K562 (cell line): ENCODE measurements around the gene ZFP36. TPM values are rescaled to one million over a fixed set of nuclear protein-coding genes. Genes with fewer than 3 reads are reported as not detected.

Experiments used
- ATF1 ChIP-seq, 2 experiments: fragments of 450-650 bp in 1 of 2; IDR thresholded peaks; 2 replicates each; pipeline ENCODE4 v1.6.1; 2016; ENCODE audit warnings: missing compliant biosample characterization in 1 of 2, missing genetic modification characterization in 1 of 2
- CBX1 ChIP-seq: sonication (generic); IDR thresholded peaks from 2 replicates; pipeline ENCODE4 v1.6.1; 2016; ENCODE audit warnings: antibody characterized with exemption, low read depth, mild to moderate bottlenecking
- FOXM1 ChIP-seq, 2 experiments: fragments of 450-650 bp in 1 of 2; sonication (generic) in 1 of 2; formaldehyde crosslinking in 1 of 2; IDR thresholded peaks; 2 replicates each; pipeline versions ENCODE4 v1.6.1 to v1.9.0; 2017 to 2022; ENCODE audit warnings: low read depth in 2 of 2, mild to moderate bottlenecking in 2 of 2, missing genetic modification reagents in 1 of 2, moderate library complexity in 1 of 2
- GTF2E2 ChIP-seq: fragments of 200-800 bp; sonication (Bioruptor generic); IDR thresholded peaks from 2 replicates; pipeline ENCODE4 v1.6.1; 2016; ENCODE audit warnings: missing genetic modification characterization, missing compliant biosample characterization
- HDAC8 ChIP-seq: fragments of 450-650 bp; IDR thresholded peaks from 2 replicates; pipeline ENCODE4 v1.6.1; 2016; ENCODE audit warnings: mild to moderate bottlenecking, missing genetic modification characterization, moderate library complexity, missing compliant biosample characterization
- MEF2A ChIP-seq: IDR thresholded peaks from 2 replicates; pipeline ENCODE4 v1.6.1; 2011; ENCODE audit warnings: low read depth, mild to moderate bottlenecking, low read length, moderate library complexity; ENCODE audit not compliant: control insufficient read depth
- PHB ChIP-seq: fragments of 250-450 bp; sonication (Bioruptor Pico); IDR thresholded peaks from 2 replicates; pipeline ENCODE4 v1.5.0; 2021
- PHF20 ChIP-seq: fragments of 450-650 bp; IDR thresholded peaks from 2 replicates; pipeline ENCODE4 v1.6.1; 2018; ENCODE audit not compliant: partially characterized antibody
- POLR2H ChIP-seq: IDR thresholded peaks from 2 replicates; pipeline ENCODE4 v1.6.1; 2016; ENCODE audit warnings: missing genetic modification characterization, low read depth, mild to moderate bottlenecking, control low read depth, missing compliant biosample characterization, moderate library complexity
- POLR3G ChIP-seq: IDR thresholded peaks from 2 replicates; pipeline ENCODE4 v1.6.1; 2011; ENCODE audit not compliant: insufficient read length, insufficient replicate concordance; ENCODE audit errors: extremely low read depth
- RAD21 ChIP-seq, 2 experiments: fragments of 250-450 bp in 1 of 2; fragments of 450-650 bp in 1 of 2; sonication (Bioruptor Pico) in 1 of 2; formaldehyde crosslinking in 1 of 2; IDR thresholded peaks in 1 of 2; conservative IDR thresholded peaks in 1 of 2; 2 replicates each; pipeline versions ENCODE4 v1.4.0 to v1.8.0; 2020 to 2022; ENCODE audit warnings: mild to moderate bottlenecking in 2 of 2, moderate library complexity in 1 of 2
- SMARCB1 ChIP-seq: IDR thresholded peaks from 2 replicates; pipeline ENCODE4 v1.6.1; 2011; ENCODE audit warnings: improper control_type of control experiment, low read depth; ENCODE audit not compliant: insufficient read length
- TAL1 ChIP-seq: fragments of 450-650 bp; IDR thresholded peaks from 2 replicates; pipeline ENCODE4 v1.6.1; 2016; ENCODE audit warnings: mild to moderate bottlenecking
- TRIM28 ChIP-seq: fragments of 450-650 bp; IDR thresholded peaks from 2 replicates; pipeline ENCODE4 v1.6.1; 2017
- ZNF280A ChIP-seq: fragments of 450-650 bp; IDR thresholded peaks from 2 replicates; pipeline ENCODE4 v1.6.1; 2018; ENCODE audit warnings: mild to moderate bottlenecking, low read depth; ENCODE audit not compliant: partially characterized antibody
- ZNF436 ChIP-seq: fragments of 250-450, 450-650 bp; sonication (Bioruptor Pico); formaldehyde crosslinking; IDR thresholded peaks from 2 replicates; pipeline ENCODE4 v1.7.0; 2020; ENCODE audit warnings: mild to moderate bottlenecking
- ZNF449 ChIP-seq: fragments of 250-450 bp; sonication (Bioruptor Pico); IDR thresholded peaks from 2 replicates; pipeline ENCODE4 v1.8.0; 2022; ENCODE audit warnings: moderate library complexity, mild to moderate bottlenecking, inconsistent platforms
- ZNF507 ChIP-seq: conservative IDR thresholded peaks from 2 replicates; pipeline ENCODE4 v1.6.1; 2017; ENCODE audit warnings: missing genetic modification characterization, missing compliant biosample characterization
- ZNF57 ChIP-seq: fragments of 450-650 bp; formaldehyde crosslinking; IDR thresholded peaks from 2 replicates; pipeline ENCODE4 v1.4.0; 2020; ENCODE audit warnings: mild to moderate bottlenecking, moderate library complexity
- ZNF780A ChIP-seq: fragments of 250-450 bp; sonication (Bioruptor Pico); IDR thresholded peaks from 2 replicates; pipeline ENCODE4 v1.5.0; 2021; ENCODE audit warnings: mild to moderate bottlenecking
- polyA plus RNA-seq, 8 experiments: library from polyadenylated mRNA; depleted of rRNA in 4 of 8; stranded (reverse) in 5 of 8; unstranded in 3 of 8; fragments of >200 nt; fragmentation: Nextera tagmentation in 2 of 8; fragmentation: Illumina TruSeq in 1 of 8; extraction: Ambion mirVana in 2 of 8; extraction: Trizol in 1 of 8; gene quantifications; 2 replicates each; pipeline versions ENCODE4 v1.2.1 to v1.2.3, GENCODE V29; 2011 to 2014; ENCODE audit warnings: inconsistent platforms in 1 of 8, missing spikeins in 1 of 8
- total RNA-seq, 7 experiments: library from RNA; depleted of rRNA in 6 of 7; stranded (reverse); fragments of >200 nt in 6 of 7; fragmentation: Illumina TruSeq in 2 of 7; extraction: Trizol in 2 of 7; gene quantifications; 2 replicates each; pipeline versions ENCODE4 v1.2.1 to v1.2.3, GENCODE V29; 2011 to 2021; ENCODE audit warnings: low replicate concordance in 1 of 7
- TF ChIP-seq, protein P1 (sequence below): fragments of 450-650 bp; IDR thresholded peaks from 2 replicates; pipeline ENCODE4 v1.6.1; 2014; ENCODE audit warnings: low read depth, mild to moderate bottlenecking, moderate library complexity, borderline replicate concordance
- TF ChIP-seq, protein P2 (sequence below): IDR thresholded peaks from 2 replicates; pipeline ENCODE4 v1.6.1; 2016; ENCODE audit warnings: missing genetic modification characterization, missing compliant biosample characterization

The ZFP36 gene
- total and polyA plus RNA-seq, 9 of the 15 experiments (the other 6 are each of a cell fraction or from before 2014, with no cell fraction given) = 1.0 to 20.1 (median 3.5) TPM

GRCh38 chr19:39409208-39410016 is 2.8 kb downstream of the ZFP36 start (continued):
- TF ChIP-seq ZNF280A (no peak), ZNF436 (CRISPR knock-in tag) (no peak), ZNF780A (no peak), TAL1 (no peak), TRIM28 (no peak), CBX1 (0 out of 2 replicates have a peak, but pooled peaks have one; percentile 34), MEF2A (no peak), GTF2E2 (tag) (no peak; the same call in 1 of the 2 replicates), PHF20 (no peak), PHB (no peak), HDAC8 (tag) (no peak), ATF1 (CRISPR knock-in tag; IDR thresholded peaks at IDR 0.05) (no peak), ATF1 (tag; IDR thresholded peaks at IDR 0.05) (peak; percentile 89), RAD21 (CRISPR knock-in tag; conservative IDR thresholded peaks at IDR 0.05 in 1 of 2, IDR thresholded peaks at IDR 0.05 in 1 of 2) (no peak), ZNF449 (CRISPR knock-in tag) (no peak), POLR3G (no peak), FOXM1 (IDR thresholded peaks at IDR 0.05; ENCODE audit: low read depth) (no peak), FOXM1 (CRISPR knock-in tag; IDR thresholded peaks at IDR 0.05; ENCODE audit: low read depth) (no peak), SMARCB1 (no peak), ZNF57 (CRISPR knock-in tag) (no peak), ZNF507 (no peak), POLR2H (tag) (0 out of 2 replicates have a peak, but pooled peaks have one; percentile 33)
- TF ChIP-seq, protein P1, sequence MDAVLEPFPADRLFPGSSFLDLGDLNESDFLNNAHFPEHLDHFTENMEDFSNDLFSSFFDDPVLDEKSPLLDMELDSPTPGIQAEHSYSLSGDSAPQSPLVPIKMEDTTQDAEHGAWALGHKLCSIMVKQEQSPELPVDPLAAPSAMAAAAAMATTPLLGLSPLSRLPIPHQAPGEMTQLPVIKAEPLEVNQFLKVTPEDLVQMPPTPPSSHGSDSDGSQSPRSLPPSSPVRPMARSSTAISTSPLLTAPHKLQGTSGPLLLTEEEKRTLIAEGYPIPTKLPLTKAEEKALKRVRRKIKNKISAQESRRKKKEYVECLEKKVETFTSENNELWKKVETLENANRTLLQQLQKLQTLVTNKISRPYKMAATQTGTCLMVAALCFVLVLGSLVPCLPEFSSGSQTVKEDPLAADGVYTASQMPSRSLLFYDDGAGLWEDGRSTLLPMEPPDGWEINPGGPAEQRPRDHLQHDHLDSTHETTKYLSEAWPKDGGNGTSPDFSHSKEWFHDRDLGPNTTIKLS = 0 out of 2 replicates have a peak, but pooled peaks have one; percentile 3
- TF ChIP-seq, protein P2, sequence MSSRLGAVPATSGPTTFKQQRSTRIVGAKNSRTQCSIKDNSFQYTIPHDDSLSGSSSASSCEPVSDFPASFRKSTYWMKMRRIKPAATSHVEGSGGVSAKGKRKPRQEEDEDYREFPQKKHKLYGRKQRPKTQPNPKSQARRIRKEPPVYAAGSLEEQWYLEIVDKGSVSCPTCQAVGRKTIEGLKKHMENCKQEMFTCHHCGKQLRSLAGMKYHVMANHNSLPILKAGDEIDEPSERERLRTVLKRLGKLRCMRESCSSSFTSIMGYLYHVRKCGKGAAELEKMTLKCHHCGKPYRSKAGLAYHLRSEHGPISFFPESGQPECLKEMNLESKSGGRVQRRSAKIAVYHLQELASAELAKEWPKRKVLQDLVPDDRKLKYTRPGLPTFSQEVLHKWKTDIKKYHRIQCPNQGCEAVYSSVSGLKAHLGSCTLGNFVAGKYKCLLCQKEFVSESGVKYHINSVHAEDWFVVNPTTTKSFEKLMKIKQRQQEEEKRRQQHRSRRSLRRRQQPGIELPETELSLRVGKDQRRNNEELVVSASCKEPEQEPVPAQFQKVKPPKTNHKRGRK (tag) = no peak
